GM19395 (cell line): ENCODE results near the gene PLCG1.

ENCODE experiments used
- ATAC-seq: cut with Tn5 transposase; IDR thresholded peaks from one replicate; pipeline ENCODE4 v1.9.1; 2021; ENCODE audit warnings: mild to moderate bottlenecking, moderate library complexity; ENCODE audit not compliant: unreplicated experiment

The PLCG1 gene

DNA sequence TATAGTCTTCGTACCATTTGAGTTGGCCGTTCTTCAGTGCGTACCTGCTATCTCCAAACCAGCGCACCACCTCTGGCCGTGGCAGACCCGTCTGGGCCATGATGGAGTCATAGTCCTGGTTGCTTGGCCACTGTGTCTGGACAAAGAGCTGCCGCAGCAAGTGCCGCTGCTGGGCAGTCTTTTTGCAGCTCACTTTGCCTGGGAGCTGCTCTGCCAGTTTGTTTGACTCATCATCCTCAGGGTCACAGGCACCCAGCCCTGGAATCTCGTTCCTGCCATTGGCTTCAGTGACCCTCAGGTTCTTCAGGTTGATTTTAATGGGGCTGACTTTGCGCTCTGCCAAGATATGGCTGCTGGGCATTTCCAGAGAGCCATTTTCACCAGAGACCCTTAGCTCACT is 65.1 kb downstream of the PLCG1 start:
- no peak for ATAC-seq

DNA sequence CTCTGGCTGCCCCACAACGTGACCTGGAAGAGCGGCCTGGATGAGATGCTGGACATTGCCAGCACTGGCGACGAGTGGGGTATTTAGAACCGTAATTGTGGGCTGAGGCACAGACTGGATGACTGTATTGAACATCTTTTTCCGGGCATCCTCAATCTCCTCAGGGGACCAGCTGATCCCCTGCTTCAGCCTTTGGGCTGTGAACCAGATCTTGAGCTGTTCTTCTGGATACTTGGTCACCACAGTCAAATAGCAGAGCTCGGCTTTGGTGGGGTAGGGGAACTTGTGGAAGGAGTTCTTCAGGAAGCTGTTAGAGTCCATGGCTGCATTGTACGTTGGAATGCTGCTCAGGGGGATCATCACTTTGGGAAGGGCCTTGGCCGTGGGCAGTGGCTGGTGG is 66.3 kb downstream of the PLCG1 start:
- ATAC-seq, result no peak

- no peak for ATAC-seq
Observed at GRCh38 chr20:41204304-41205265, 67.2 kb downstream of the PLCG1 start.

DNA sequence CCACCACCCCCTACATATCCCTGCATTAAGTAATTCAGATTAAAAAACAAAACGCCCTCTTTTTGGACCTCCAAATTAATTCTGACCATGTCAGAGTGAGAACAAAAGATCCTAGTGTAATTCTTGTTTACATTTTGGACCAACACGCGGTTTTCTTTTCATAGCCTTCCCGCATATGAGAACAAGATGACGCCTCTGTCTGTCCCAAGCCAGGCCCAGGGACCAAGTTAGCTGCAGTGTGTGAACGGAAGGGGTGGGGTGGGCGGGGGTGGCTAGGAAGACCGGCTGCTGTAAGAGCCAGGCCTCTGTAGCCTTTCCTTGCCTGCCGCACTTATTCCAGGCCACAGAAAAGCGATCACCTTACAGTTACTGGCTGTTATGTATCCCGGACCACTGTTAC is 68.0 kb downstream of the PLCG1 start:
- no peak for ATAC-seq

GRCh38 chr20:41213150-41213820 is 75.9 kb downstream of the PLCG1 start:
- no peak for ATAC-seq

DNA sequence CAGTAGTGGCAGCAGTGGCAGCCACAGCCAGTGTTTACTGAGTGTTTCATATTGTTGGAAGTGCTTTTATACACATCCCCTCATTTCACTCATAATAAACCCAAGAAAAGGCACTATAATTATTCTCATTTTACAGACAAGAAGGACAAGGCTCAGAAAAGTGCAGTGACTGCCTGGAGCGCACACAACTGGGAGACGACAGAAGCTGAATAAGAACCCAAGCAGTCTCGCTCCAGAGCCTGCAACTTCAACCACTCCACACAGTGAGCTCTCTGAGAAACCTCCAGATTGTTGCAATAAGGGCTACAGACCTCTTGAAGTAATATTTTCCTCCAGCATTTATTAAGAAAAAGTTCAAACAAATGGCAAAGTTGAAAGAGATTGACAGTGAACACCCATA is 76.9 kb downstream of the PLCG1 start:
- ATAC-seq, result no peak

DNA sequence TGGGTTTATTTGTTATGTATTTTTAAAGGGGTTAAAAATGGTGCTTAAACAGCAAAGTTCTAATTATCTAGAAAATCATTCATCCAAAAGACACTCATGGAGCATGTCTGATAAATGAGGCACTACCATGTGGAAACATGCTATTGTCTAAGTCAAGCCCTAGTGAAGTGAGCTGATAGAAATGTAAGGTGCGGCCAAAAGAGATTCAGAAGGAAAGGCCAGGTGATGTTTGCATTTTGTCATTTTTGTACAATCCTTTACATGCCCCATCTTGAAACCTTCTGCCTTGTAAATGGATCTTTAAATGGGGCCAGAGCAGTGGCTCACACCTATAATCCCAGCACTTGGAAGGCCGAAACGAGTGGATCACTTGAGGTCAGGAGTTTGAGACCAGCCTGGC is 77.3 kb downstream of the PLCG1 start:
- no peak for ATAC-seq

GRCh38 chr20:41217422-41217821 is 80.1 kb downstream of the PLCG1 start:
- no peak for ATAC-seq

DNA sequence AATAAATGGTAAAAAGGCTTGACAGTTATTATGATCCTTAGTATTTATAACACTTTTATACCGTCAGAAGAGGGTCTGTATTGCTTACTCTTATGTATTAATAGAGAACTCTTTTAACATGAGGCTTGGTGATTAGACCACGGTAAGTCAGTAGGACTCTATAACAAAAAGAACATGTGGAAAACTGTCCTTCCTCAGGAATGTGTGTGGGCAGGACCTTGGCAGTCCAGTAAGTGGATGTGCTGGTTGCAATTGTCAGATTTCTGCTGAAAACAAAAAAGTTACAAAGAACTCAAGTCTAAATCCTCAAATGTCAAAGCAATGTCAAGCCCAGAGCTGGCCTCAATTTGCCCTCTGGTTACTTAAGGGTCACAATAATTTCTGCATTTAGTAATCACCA is 81.1 kb downstream of the PLCG1 start:
- ATAC-seq, result no peak

DNA sequence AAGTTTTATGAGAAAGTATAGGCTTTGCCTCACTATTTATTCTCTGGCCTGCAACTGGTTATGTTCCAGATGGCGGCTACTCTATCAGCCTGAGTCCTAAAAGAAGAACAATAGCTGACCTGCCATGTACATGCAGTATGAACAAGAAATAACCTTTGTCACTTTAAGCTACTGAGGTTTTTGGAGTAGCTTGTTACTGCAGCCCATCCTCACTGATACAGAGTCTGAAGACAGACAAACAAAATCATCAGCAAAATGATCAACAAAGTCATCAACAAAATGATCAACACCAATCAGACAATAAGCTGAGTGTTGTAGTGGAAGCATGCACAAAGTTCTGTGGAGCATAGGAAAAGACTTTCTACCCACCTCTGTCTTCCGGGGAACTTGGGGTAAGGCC is 82.5 kb downstream of the PLCG1 start:
- no peak for ATAC-seq

DNA sequence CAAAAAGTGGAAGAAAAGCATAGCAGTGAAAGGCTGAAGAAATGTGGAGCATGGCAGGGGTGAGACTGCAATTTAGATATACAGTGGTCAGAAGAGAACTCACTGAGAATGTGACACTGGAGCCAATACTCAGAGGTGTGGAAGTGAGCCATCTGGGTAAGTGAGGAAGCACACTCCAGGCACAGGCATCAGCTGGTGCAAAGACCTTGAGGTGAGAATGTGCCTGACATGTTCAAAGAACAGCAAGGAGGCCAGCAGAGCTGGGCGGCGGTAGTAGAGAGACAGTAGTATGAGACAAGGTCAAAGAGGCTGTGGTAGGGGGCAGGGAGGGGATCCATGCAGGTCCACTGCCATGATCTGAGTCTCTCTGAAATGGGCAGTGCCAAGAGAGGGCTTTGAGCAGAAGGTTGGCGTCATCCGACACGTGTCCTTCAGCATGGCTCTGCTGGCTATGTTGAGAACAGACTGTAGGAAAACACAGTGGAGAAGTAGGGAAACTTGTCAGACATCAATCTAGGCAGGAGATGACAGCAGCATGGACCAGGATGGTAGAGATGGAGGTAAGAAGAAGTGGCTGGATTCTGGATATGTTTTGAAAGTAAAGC is 84.4 kb downstream of the PLCG1 start:
- ATAC-seq, result no peak

DNA sequence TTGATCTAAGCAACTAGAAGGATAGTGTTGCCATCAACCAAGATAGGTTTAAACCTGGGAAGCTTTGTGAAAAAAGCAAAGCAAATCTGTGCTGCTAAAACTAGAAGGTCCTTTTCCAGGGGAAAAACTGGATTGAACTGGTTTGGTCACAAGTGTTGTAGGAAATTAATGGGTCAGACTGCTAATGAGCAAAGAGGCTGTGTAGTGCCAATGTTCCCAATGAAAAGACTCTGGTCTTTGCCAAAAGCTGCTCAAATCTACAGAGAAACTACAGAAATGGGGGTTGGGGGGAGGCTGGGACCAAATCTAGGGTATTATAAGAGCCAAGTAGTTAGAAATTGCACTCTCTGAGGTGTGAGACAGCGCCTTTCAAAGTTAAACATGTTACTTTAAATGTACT is 85.0 kb downstream of the PLCG1 start:
- no peak for ATAC-seq

DNA sequence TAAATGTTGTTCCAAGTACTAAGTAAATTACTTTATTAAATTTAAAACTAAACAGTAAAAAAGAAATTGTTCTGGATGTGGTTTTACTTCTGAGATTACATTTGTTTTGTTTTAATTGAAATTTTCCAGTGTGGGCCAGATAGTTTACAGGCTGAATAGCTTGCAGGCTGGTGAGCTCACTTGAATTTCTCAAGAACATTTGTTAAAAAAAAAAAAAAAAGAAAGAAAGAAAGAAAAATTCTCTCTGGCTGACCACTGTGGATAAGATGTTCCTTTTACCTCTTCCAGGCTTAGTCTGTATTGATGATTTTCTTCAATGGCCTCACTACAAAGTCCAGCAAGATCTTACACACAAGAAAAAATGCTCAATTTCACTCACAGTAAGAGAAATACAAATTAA is 85.4 kb downstream of the PLCG1 start:
- no peak for ATAC-seq

- ATAC-seq, result no peak
Observed at GRCh38 chr20:41223112-41223511, 85.8 kb downstream of the PLCG1 start.

DNA sequence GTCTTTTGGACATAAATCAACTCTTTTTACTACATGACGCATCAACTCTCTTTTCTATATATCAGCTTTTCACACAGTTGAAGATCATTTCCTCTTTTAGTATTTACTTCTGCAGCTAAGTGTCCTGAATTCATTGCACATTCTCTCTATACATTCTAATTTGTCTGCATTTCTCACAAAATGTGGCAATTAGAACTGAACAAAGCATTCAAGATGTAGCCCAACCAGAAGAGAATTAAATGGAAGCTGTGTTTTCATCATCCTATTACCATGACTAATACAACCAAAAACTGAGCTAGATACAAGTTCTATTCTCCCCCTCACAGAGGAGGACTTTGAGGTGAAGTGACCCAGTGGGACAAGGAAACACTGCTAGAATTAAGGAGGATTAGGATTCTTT is 86.9 kb downstream of the PLCG1 start:
- no peak for ATAC-seq

DNA sequence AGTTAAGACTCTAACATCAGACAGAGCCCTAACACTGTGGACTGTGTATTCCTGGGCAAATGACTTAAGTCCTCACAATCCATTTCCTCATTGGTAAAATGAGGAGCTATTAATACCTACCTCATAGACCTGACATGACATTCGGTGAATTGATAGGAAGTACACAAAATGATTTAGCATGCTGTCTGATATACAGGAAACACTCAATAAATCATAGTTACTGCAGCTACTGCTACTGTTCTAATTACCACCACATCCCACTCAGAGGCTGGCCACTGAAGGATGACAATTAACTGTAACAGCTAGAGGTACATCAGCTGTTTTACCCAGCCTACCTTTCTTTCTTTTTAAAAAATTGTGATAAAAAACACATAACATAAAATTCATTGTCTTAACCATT is 87.7 kb downstream of the PLCG1 start:
- no peak for ATAC-seq

GRCh38 chr20:41226426-41226825 is 89.1 kb downstream of the PLCG1 start:
- ATAC-seq, result no peak
